ENCODE data around the gene DUSP23. TPM values are rescaled to one million over a fixed set of nuclear protein-coding genes. Genes with fewer than 3 reads are reported as not detected.

Gene DUSP23
- total and polyA plus RNA-seq, 10 of the 15 experiments (the other 5 are each of a cell fraction or from before 2014, with no cell fraction given), result 1.1 to 6.9 (median 4.1) TPM; not detected in 1

- no peak for TF ChIP-seq BCLAF1 (IDR thresholded peaks at IDR 0.05)
- no peak for TF ChIP-seq ESRRA (IDR thresholded peaks at IDR 0.05; ENCODE audit: low read length)
- TF ChIP-seq SKIL (IDR thresholded peaks at IDR 0.05; ENCODE audit: low read depth, poor library complexity, severe bottlenecking), result no peak
- no peak for TF ChIP-seq NBN (IDR thresholded peaks at IDR 0.05)
- no peak for TF ChIP-seq RBBP5 (conservative IDR thresholded peaks at IDR 0.05)
- TF ChIP-seq RAD21 (IDR thresholded peaks at IDR 0.05; ENCODE audit: insufficient read depth, low read depth, low read length), result 0 out of 2 replicates have a peak, but pooled peaks have one; percentile 26
- peak in 1 of 2 experiments; percentile 30; a peak in 1 of 4 replicates for TF ChIP-seq IKZF2 (IDR thresholded peaks at IDR 0.05)
- TF ChIP-seq, protein P1, sequence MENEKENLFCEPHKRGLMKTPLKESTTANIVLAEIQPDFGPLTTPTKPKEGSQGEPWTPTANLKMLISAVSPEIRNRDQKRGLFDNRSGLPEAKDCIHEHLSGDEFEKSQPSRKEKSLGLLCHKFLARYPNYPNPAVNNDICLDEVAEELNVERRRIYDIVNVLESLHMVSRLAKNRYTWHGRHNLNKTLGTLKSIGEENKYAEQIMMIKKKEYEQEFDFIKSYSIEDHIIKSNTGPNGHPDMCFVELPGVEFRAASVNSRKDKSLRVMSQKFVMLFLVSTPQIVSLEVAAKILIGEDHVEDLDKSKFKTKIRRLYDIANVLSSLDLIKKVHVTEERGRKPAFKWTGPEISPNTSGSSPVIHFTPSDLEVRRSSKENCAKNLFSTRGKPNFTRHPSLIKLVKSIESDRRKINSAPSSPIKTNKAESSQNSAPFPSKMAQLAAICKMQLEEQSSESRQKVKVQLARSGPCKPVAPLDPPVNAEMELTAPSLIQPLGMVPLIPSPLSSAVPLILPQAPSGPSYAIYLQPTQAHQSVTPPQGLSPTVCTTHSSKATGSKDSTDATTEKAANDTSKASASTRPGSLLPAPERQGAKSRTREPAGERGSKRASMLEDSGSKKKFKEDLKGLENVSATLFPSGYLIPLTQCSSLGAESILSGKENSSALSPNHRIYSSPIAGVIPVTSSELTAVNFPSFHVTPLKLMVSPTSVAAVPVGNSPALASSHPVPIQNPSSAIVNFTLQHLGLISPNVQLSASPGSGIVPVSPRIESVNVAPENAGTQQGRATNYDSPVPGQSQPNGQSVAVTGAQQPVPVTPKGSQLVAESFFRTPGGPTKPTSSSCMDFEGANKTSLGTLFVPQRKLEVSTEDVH (IDR thresholded peaks at IDR 0.05; ENCODE audit: low read depth, partially characterized antibody), result no peak
- TF ChIP-seq SPI1 (IDR thresholded peaks at IDR 0.05; ENCODE audit: borderline replicate concordance, insufficient read depth, low read depth, low read length), result peak; percentile 63; the same call in 1 of the 2 replicates
Measured at GRCh38 chr1:159829273-159829634, 48.5 kb downstream of the DUSP23 start (continued).

Measured in GM12878 (cell line).